Right lung (tissue), 5 donors: ENCODE results near the gene TPRG1L. TPM values are rescaled to one million over a fixed set of nuclear protein-coding genes. Genes with fewer than 3 reads are reported as not detected.

Experiments
- DNase-seq, 2 donors: peaks; one replicate each; pipeline ENCODE4 v3.0.0-alpha.2; 2013
- polyA plus RNA-seq, 5 donors: library from polyadenylated mRNA; unstranded; fragments of 120-200 nt; gene quantifications; one replicate each; pipeline versions ENCODE4 v1.2.1 to v1.2.3, GENCODE V29; 2013; ENCODE audit warnings: inconsistent platforms in 1 of 5, low replicate concordance in 1 of 5; ENCODE audit not compliant: insufficient read length in 5 of 5, insufficient read depth in 1 of 5

The TPRG1L gene
- polyA plus RNA-seq, 5 donors = 26.3 to 34.9 (median 30.0) TPM

DNA sequence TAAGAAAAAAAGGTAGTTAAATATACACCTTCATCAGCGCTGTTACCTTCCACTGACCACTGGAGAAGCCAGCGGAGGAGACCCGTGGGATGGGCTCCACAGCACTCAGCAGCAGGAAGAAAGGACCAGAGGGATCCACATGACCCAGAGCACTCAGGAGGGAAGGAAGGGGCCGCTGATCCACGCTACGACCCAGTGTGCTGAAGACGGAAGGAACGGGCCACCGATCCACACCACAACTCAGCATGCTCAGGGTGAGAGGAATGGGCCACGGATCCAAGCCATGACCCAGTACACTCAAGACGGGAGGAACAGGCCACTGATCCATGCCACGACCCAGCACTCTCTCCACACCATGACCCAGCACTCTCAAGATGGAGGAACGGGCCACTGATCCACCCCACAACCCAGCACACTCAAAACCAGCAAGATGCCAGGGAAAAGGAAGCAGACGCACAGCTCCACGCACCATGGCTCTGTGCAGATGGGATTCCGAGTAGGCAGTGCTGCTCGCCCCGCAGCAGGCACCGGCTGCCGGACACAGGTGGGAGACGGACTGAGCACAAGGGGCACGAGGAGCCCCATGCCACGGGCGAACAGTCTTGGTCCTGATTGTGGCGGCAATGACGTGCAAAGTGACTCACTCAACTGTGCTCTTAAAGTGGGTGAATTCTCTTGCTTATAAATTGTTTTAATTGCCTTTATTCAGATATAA is 16.4 kb downstream of the TPRG1L start:
- no peak for DNase-seq

DNA sequence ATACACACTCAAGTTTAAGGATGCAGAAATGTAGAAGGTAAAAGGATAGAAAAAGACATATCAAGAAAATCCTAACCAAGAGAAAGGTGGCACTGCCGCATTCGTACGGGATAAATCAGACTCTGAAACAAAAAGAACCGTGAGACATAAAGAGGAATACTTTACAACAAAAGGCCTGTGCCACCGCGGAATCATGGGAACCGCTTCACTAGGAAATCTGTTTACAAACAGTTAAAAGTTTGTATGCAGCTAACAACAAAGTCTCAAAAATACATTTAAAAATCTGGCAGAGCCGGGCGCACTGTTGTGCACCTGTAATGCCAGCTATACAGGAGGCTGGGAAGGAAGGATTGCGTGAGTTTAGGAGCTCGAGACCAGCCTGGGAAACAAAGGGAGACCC is 17.0 kb downstream of the TPRG1L start:
- DNase-seq = no peak

DNA sequence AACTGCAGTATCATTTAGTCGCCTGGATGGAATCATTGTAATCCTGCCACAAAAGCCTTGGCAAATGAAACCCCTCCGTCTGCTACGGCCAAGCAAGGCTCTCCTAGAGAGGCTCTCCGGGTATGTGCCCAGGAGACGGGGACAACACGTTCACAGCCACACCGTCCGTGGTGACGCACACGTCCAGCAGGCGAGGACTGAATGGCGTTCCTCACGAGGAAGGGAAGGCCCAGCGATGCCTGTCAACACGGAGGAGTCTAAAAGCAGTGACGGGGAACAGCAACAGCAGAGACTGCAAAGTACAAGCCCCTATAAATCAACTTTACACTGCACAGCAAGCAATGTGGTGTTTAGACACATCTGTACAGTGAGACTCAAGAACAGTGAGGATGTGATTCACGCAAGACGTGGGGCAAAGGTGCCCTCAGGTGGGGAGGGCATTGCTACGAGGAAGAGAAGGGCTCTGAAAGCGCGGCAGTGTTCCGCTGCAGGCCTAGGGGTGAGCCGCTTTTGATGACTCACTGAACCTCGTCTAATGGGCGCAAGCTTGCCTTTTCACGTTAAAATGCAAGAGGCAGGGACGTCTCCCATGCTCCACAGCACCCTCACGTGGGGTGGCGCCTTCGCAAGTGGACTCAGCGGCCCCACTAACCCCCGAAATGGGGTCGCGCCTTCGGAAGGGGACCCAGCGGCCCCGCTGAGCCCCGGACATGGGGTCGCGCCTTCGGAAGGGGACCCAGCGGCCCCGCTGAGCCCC is 18.3 kb downstream of the TPRG1L start:
- DNase-seq = no peak

DNA sequence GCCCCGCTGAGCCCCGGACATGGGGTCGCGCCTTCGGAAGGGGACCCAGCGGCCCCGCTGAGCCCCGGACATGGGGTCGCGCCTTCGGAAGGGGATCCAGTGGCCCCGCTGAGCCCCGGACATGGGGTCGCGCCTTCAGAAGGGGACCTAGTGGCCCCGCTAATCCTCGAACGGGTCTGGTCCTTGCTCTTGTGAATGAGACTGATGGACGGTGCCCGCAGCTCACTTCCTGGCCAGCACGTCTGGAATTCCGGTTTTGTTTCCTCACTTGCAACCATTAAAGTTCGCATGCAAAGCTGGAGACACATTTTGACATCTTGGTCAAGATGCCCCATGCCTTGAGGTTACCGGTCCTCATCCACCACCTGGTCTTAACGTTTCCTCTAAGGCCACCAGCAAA is 19.5 kb downstream of the TPRG1L start:
- no peak for DNase-seq

DNA sequence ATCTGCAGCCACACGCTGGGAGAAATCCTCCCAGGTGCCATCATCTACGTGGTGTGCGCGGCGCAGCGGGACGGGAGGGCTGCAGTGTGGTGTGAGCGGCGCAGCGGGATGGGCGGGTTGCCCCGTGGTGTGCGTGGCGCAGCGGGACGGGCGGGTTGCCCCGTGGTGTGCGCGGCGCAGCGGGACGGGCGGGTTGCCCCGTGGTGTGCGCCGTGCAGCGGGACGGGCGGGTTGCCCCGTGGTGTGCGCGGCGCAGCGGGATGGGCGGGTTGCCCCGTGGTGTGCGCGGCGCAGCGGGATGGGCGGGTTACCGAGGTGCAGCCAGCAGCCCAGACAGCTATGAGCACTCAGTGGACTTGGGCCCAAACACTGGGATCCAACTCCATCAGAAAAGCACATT is 20.4 kb downstream of the TPRG1L start:
- DNase-seq = no peak

DNA sequence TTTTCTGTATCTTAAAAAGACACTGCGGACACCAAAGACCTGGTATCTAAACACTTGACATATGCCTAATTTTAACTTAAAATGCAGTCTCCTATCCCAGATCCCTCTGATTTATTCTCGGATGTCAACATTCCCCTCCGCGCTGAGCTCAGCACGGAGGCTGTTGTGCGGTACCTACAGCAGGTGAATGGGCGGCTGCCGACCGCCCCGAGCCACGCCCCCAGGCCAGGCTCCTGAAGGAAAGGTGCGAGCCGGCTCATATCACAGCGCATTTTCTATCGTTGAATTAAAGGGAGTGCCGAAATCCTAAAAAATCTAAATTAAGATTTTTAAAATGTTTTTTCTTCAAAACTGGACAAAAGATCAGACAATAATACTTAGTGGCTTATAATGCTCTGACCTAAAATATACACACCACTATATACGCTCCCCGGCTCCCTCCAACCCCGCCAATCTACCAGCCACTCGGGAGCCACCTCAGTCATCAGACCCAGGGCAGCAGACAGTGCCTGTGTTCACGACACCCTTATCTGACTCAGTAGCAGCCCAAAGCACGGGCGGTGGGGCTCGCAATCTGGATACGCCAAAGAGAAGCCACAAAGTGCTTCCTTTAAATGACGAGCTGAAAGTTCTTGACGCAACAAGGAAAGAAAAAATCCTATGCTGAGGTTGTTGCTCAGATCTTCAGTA is 21.0 kb downstream of the TPRG1L start:
- no peak for DNase-seq

DNA sequence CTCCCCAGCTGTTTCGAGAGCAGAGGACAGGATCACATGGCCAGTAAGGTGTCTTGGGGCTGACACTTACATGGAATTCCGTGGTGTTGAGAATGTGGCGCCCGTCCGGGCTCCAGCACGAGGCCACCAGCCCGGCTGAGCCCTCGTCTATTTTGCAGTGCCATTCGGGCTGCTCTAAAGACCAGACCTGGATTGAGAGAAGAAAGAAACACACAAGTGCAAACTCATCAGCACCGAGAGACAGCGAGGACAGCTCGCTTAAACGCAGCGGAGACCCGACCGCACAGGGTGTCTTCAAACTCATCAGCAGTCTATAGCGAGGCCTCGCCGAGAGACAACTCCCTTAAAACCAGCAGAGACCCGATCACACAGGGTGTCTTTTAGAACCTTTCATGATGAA is 21.8 kb downstream of the TPRG1L start:
- no peak for DNase-seq

DNA sequence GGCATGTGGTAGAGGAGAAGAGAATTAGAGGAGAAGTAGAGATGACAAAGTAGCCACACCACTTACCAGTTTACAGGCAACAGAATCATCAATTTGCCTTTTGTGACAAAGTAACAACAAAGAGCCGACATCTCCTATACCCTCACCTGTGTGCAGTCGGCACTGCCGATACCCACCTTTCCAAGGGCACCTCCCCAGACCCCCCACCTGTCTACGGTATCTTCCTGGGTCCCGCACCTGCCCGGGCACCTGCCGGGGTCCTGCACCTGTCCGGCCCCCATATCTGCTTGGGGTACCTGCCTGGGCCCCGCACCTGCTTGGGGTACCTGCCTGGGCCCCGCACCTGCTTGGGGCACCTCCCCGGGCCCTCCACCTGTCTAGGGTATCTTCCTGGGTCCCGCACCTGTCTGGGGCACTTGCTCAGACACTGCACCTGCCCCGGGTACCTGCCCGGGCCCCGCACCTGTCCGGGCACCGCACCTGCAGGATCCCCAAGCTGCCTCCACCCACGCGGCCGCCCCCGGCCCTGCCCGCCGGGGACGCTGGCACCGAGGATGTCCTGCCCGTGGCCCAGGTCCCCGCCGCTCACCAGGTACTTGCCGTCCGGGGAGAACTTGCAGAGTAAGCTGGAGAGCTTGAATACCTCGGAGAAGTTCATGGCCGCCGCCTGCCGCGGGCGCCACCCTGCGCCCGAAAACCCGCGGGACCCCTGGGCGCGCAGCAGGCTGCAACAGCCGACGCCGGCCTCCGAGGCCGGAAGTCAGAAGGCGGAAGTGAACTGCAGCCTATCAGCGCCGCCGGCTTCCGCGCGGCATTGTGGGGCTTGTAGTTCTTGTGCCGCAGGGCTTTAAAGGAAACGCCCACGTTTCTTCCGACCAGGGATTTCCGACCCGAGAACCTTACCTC is 24.8 kb downstream of the TPRG1L start, which contains the start of gene WRAP73:
Gene WRAP73, minus strand, starts transcription at position 762 of the 906 bp plus-strand sequence. Its CDS starts 104 bp downstream, at position 658.
- DNase-seq = peak; percentile 85 to 86

DNA sequence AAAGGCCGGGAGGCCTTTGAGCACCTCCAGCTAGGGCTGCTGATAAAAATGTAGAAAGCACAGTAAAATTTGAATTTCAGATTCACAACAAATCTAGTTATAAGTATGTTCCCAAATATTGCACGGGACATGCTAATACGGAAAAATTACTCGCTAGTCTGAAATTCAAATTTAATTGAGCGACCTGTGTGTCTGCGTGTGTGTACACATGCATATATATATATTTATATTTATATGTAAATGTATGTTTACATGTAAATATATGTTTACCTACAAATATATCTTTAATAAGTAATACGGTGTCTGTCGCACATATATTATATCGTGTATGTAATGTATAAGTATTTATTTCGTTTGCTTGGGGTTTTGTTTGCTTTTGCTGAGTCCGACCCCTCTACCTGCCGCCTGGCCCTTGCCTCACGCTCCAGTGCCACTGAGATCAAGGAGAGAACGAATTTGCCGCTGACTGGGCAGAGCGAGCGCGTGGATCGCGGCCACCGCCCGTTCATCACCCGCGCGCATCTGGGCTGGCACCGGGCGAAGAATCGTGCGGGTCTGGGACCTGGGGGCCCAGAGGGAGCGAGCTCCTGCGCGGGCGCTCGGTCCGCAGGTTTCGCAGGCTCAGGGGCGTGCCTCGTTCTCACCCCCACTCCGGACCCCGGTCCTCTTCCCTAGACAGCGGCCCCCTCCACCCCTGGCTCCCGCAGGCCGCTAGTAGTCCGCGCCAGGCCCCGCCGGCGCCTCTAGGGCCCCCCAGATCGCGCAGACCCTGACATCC is 25.6 kb downstream of the TPRG1L start:
- DNase-seq = no peak

DNA sequence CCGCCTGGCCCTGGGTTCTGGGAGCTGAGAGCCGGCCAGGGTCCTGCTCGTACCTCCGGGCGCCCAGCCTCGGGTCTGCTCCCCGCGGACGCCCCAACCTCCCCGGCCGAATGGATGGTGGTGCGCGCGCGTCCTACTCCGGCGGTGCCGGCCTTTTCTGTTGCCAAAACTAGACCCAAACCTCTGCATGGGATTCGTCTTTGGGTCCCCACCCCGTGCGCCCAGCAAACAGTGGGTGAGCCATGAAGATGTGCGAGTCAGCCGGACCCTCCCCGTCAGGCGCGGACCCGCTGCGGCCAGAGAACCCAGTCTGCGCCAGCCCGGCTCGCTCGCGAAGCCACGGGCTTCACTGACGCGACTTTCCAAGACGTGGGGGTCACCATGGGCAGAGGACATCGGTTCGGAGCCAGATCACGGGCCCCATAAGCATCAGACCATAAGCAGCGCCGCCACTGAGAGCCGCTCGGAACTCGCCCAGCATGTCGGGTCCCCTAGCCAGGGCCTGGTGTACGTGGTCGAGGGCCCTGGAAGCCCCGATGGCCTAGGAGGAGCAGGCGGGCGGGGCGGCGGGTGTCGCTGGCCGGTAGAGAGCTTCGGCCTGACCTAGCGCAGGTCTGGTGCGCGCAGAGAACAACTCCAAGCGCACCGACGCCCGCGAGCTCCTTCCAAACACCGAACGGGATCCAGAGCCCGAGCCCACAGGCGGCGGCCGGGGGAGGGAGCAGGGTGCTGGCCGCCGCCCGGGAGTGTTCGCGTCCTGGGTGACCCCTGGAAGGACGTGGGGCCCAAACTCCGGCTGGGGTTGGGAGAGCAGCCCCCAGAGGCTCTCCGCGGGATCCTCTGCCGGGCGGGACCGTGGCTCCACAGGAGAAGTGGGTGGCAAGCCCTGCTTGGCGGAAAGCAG is 26.5 kb downstream of the TPRG1L start:
- no peak for DNase-seq

DNA sequence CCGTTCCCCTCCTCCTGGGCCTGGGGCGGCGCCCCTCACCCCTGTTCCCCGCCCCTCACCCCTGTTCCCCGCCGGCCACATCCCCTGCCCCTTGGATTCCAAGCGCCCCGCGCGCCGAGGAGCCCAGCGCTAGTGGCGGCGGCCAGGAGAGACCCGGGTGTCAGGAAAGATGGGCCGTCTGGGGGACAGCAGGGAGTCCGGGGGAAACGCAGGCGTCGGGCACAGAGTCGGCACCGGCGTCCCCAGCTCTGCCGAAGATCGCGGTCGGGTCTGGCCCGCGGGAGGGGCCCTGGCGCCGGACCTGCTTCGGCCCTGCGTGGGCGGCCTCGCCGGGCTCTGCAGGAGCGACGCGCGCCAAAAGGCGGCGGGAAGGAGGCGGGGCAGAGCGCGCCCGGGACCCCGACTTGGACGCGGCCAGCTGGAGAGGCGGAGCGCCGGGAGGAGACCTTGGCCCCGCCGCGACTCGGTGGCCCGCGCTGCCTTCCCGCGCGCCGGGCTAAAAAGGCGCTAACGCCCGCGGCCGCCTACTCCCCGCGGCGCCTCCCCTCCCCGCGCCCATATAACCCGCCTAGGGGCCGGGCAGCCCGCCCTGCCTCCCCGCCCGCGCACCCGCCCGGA is 27.2 kb downstream of the TPRG1L start, which contains the start of gene TP73:
Gene TP73, plus strand, starts transcription at position 587 of the 618 bp plus-strand sequence. CDS start 29,850 bp downstream, outside the sequence.
- DNase-seq = peak in 1 of 2 donors; percentile 22

DNA sequence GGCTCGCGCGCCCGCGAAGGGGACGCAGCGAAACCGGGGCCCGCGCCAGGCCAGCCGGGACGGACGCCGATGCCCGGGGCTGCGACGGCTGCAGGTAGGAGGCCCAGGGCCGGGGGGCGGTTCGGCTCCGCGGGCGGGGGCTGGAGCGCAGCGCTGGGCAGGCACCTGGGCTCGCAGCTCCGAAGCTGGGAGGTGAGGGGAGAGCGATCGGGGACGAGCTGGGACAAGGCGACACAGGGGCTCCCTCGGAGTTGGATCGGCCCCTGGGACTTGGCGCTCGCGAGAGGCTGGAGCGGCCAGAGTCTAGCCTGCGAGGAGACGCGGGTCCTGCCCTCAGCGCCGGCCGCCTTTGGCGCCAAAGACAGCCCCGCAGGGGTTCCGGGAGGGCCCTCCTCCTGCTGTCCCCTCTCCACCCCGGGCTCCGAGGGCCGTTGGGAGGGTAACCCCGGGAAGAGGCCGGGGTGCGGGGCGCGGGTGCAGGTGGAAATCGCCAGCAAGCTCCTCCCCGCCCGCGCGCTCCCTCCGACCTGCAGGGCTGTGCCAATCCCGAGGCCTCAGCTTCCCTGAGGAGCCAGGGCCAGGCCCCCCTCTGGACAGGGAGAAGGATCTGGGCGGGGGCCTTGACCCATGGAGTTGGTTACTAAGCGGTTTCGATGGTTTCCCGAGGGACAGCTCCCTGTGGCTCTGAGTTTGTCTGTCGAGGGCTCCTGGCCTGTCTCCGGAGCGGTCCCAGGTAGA is 27.9 kb downstream of the TPRG1L start:
- DNase-seq = peak in 1 of 2 donors; percentile 12

DNA sequence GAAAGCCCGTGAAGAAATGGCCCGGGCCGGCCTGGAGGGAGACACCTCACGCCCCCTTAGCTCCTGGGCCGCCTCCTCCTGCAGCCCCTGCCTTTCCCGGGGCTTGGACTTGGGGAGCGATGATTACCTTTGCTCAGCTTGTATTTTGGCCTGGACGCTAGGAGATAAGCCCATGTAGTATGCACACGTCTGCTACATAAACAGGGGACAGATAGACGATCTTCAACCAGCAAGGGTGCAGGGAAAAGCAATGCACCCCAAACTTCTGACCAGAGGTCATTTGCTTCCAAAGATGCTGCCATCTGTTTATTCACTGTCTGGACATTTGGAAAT is 28.4 kb downstream of the TPRG1L start:
- no peak for DNase-seq

DNA sequence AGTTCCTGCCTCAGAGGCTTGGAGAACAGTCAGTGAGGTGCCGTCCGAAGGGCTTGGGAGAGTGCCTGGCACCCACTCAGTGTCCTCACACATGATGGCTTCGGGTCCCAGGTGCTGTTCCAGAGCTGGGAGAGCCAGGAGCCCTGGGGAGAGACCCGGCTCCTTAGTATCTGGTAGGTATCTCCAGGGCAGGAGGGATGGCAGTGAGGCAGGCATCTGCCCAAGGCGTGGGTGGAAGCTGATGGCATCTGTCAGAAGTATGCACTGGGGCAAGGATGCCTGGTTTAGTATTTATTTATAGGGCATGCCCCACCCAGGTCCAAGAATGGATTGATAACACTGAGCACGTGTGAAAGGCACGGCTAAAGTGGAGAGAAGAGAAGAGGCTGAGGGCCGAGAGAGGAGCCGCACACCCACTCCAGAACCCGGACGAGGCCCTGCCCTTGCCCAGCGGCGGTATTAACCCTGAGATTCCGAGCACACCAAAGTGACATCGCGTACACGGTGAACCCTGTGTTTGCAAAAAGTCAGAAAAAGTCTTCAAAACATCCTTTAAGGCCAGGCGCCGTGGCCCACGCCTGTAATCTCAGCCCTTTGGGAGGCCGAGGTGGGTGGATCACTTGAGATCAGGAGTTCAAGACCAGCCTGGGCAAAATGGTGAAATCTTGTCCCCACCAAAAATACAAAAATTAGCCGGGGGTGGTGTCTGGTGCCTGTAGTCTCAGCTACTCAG is 29.9 kb downstream of the TPRG1L start:
- DNase-seq = no peak

DNA sequence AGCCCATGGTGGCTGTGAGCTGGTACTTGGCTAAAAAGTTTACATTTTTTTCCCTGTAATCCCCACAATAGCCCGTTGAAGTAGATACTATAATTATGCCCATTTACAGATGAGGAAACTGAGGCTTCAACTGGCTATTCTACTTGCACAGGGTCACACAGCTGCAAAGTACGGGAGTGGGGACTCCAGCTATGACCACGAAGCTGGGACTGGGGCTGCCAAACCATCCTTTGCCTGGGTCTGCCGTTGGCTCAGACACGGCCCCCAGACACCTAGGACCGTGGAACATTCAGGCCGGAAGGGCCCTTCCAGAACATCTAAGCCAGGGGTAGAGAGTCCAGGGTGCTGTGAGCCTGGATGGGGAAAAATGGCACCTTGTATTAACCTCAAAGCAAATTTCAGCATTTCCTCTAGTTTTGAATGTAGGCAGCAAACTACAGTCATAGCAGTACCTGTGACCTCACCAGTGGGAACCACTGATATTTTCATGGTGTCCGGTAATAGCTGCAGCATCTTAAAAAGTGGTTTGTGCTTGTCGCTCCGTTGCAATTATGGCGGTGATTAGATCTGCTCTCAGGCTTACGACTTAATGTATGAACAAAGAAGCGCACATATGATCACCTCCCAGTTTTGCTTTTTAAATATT is 31.8 kb downstream of the TPRG1L start:
- DNase-seq = no peak

DNA sequence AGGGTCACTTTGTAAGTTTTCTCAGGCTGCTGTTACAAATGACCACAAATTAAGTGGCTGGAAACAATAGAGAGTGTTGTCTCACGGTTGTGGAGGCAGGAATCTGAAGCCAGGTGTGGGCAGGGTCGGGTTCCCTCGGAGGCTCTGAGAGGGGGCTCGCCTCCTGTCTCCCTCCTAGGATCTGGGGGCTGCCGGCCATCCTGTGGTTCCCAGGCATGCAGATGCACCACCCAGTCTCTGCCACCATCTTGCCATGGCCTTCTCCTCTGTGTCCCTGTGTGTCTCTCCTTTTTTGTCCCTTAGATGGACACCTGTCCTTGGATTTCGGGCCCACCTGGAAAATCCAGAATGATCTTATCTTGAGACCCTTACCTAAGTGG is 32.3 kb downstream of the TPRG1L start:
- DNase-seq = no peak

DNA sequence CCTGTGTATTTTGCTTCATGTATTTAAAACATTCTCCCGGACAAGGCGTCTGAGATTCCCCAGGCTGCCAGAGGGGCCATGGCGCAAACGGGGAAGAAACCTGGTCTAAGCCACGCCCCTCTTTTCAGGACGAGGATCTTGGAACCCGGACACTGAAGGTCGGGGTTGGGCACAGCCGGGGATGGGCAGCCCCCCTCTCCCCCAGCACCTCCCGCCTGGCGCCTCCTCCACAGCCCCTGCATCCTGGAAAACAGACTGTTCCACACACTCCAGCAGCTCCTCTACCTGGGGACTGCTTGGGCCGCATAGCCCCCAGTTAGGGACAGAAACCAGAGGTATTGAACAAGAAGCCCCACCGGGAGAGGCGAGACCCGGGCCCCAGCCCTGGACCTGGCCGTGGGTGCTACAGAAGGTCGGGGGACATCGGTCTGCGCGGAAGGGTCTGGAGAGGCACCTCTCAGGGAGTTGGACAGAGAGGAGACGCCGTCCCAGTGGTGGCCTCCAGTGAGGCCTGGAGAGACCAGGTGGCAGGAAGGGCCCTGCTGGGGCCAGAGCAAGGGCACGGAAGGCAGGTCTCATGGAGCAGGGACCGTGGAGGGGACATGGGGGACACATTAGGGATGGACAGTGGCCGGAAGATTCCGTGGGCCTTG is 32.9 kb downstream of the TPRG1L start:
- DNase-seq = no peak
